PFSK-1 (cell line): ENCODE results near the gene NAGK.

Experiments
- FOXP2 ChIP-seq: optimal IDR thresholded peaks from 2 replicates; pipeline ENCODE3; 2011; ENCODE audit warnings: borderline replicate concordance, control low read depth, inconsistent platforms; ENCODE audit not compliant: insufficient read depth; ENCODE audit errors: extremely low read length, extremely low read depth
- POLR2AphosphoS5 ChIP-seq: IDR thresholded peaks from 2 replicates; pipeline ENCODE4 v1.6.1; 2012; ENCODE audit warnings: low read depth, mild to moderate bottlenecking, control low read depth, low read length, moderate library complexity
- REST ChIP-seq, 2 experiments: IDR thresholded peaks; 2 replicates each; pipeline versions ENCODE4 v1.6.1 to v1.8.0; 2011 to 2012; ENCODE audit warnings: low read depth in 2 of 2, low read length in 2 of 2, control low read depth in 1 of 2, inconsistent platforms in 1 of 2, mild to moderate bottlenecking in 1 of 2, moderate library complexity in 1 of 2; ENCODE audit not compliant: insufficient read depth in 1 of 2
- SIN3A ChIP-seq: IDR thresholded peaks from 2 replicates; pipeline ENCODE4 v1.6.1; 2012; ENCODE audit warnings: mild to moderate bottlenecking, low read length, moderate library complexity, borderline replicate concordance; ENCODE audit not compliant: insufficient read depth
- TAF1 ChIP-seq: IDR thresholded peaks from 2 replicates; pipeline ENCODE4 v1.6.1; 2012; ENCODE audit warnings: low read length, control low read depth, borderline replicate concordance; ENCODE audit not compliant: insufficient read depth

NAGK gene

GRCh38 chr2:71073475-71073874 lies 5.0 kb downstream of the NAGK start:
- TF ChIP-seq FOXP2 (no peak), POLR2AphosphoS5 (no peak)

GRCh38 chr2:71074893-71075395 lies 6.5 kb downstream of the NAGK start:
- TF ChIP-seq REST (IDR thresholded peaks at IDR 0.05; ENCODE audit: insufficient read depth in 1 of 2, low read depth in 2 of 2, low read length in 2 of 2) (no peak), TAF1 (no peak), SIN3A (no peak), POLR2AphosphoS5 (no peak), FOXP2 (no peak)

GRCh38 chr2:71078624-71079023 lies 10.2 kb downstream of the NAGK start:
- TF ChIP-seq TAF1 (no peak), POLR2AphosphoS5 (no peak), SIN3A (no peak), REST (IDR thresholded peaks at IDR 0.05; ENCODE audit: insufficient read depth in 1 of 2, low read depth in 2 of 2, low read length in 2 of 2) (no peak), FOXP2 (no peak)

GRCh38 chr2:71082402-71083252 lies 14.2 kb downstream of the NAGK start:
- no peak for TF ChIP-seq POLR2AphosphoS5
- no peak for TF ChIP-seq FOXP2
- no peak for TF ChIP-seq SIN3A
- TF ChIP-seq REST (IDR thresholded peaks at IDR 0.05; ENCODE audit: insufficient read depth in 1 of 2, low read depth in 2 of 2, low read length in 2 of 2) = no peak
- TF ChIP-seq TAF1 = no peak

GRCh38 chr2:71100195-71100964 lies 31.9 kb downstream of the NAGK start:
- TF ChIP-seq SIN3A = no peak
- no peak for TF ChIP-seq TAF1
- no peak for TF ChIP-seq REST (IDR thresholded peaks at IDR 0.05; ENCODE audit: insufficient read depth in 1 of 2, low read depth in 2 of 2, low read length in 2 of 2)
- TF ChIP-seq POLR2AphosphoS5 = no peak
- TF ChIP-seq FOXP2 = no peak
